ENCODE measurements around the gene HS2ST1. TPM values are rescaled to one million over a fixed set of nuclear protein-coding genes. Genes with fewer than 3 reads are reported as not detected.
"Not testable (repeated sequence)": the region's sequence is repeated elsewhere in the genome, so short reads cannot be mapped to it uniquely, and the experiment has no call there.

The HS2ST1 gene
- total and polyA plus RNA-seq, 8 donors: 22.5 to 92.2 (median 70.7) TPM

GRCh38 chr1:86888327-86888726, 26.1 kb upstream of the HS2ST1 start:
- no peak overlapping the region for H3K4me3 ChIP-seq

DNA sequence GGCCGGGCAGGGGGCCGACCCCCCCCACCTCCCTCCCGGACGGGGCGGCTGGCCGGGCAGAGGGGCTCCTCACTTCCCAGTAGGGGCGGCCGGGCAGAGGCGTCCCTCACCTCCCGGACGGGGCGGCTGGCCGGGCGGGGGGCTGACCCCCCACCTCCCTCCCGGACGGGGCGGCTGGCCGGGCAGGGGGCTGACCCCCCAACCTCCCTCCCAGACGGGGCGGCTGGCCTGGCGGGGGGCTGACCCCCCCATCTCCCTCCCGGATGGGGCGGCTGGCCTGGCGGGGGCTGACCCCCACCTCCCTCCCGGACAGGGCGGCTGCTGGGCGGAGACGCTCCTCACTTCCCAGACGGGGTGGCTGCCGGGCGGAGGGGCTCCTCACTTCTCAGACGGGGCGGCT, 15.0 kb upstream of the HS2ST1 start:
- H3K27me3 ChIP-seq; H3K4me1 ChIP-seq; H3K4me3 ChIP-seq; intact Hi-C loops (cut with DNase I); H3K9me3 ChIP-seq; DNase-seq; H3K27ac ChIP-seq; ATAC-seq: not testable (repeated sequence)
- peaks cover 0 to 34% of the 10 kb centered on the region in 2 donors for H3K36me3 ChIP-seq

More at GRCh38 chr1:86888327-86888726, 26.1 kb upstream of the HS2ST1 start:
- no peak for ATAC-seq
- Histone ChIP-seq H3K36me3 (peaks cover 0 to 5% of the 10 kb centered on the region in 2 donors), H3K27ac (no peak overlapping the region), H3K9me3 (no peaks in the 10 kb centered on the region), H3K27me3 (no peaks in the 10 kb centered on the region), H3K4me1 (peaks cover 0 to 7% of the 10 kb centered on the region in 2 donors)
- intact Hi-C loops (cut with DNase I): no loop called here
- no peak for TF ChIP-seq CTCF (IDR thresholded peaks at IDR 0.05)
- no peak for DNase-seq

DNA sequence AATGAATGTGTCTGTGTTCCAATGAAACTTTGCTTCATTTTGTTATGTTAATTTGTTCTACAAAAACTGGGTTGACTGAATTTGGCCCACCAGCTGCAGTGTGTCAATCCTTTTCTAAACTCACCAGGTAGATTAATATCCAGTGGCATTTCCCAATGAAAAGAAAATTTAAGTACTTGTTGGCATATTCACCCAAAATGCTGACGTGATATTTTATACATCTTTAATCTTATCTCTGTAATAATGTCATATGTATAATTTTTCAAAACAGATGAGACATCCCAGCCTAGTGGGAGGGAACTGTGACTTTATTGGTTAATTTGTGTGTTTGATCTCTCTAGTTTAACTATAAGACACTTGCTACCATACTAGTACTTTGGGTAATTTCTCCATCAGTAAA, 8.6 kb upstream of the HS2ST1 start:
- intact Hi-C loops (cut with DNase I): no loop called here
- Histone ChIP-seq H3K4me3 (no peak overlapping the region), H3K36me3 (peaks cover 0 to 25% of the 10 kb centered on the region in 2 donors), H3K27me3 (no peaks in the 10 kb centered on the region), H3K4me1 (peaks cover 0 to 2% of the 10 kb centered on the region in 2 donors), H3K9me3 (no peaks in the 10 kb centered on the region), H3K27ac (no peak overlapping the region)
- no peak for DNase-seq
- no peak for TF ChIP-seq CTCF (IDR thresholded peaks at IDR 0.05)
- no peak for ATAC-seq

DNA sequence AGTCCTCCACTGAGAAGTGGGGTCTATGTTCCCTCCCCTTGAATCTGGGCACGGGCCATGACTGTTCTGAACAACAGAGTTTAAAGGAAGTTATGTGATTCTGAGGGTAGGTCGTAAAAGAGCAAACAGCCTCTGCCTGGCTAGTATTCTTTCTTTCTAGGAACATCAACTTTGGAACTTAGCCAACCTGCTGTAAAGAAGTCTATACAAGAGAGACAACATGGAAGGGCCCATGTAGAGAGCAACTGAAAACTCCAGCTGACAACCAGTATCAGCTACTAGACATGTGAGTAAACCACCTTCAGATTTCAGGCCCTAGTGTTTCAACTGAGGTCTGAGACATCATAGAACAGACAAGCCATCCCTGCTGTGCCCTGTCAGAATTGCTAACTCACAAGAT, 8.0 kb upstream of the HS2ST1 start:
- intact Hi-C loops (cut with DNase I): no loop called here
- H3K27ac ChIP-seq: no peak overlapping the region
- DNase-seq (no peak), ATAC-seq (no peak)
- H3K36me3 ChIP-seq: peaks cover 0 to 21% of the 10 kb centered on the region in 2 donors
- no peaks in the 10 kb centered on the region for H3K9me3 ChIP-seq
- no peak for TF ChIP-seq CTCF (IDR thresholded peaks at IDR 0.05)
- no peak overlapping the region for H3K4me3 ChIP-seq
- H3K27me3 ChIP-seq: no peaks in the 10 kb centered on the region
- H3K4me1 ChIP-seq: peaks cover 0 to 8% of the 10 kb centered on the region in 2 donors

- Histone ChIP-seq H3K36me3 (peaks cover 0 to 10% of the 10 kb centered on the region in 2 donors), H3K4me3 (peak overlapping the region in 1 of 2 donors; percentile 91), H3K4me1 (peaks cover 7 to 36% of the 10 kb centered on the region in 2 donors), H3K27me3 (no peaks in the 10 kb centered on the region), H3K9me3 (no peaks in the 10 kb centered on the region), H3K27ac (no peak overlapping the region)
- DNase-seq (no peak), ATAC-seq (no peak)
- intact Hi-C loops (cut with DNase I): loop anchor here in 1 of 2 donors (5.0 kb wide), 1 partner anchor 210 kb away; the partner anchor contains the start of gene SH3GLB1
- TF ChIP-seq CTCF (IDR thresholded peaks at IDR 0.05): no peak
Observed at GRCh38 chr1:86912281-86912900, 2.0 kb upstream of the HS2ST1 start.
